ENCODE data around the gene GREM1.

The GREM1 gene

DNA sequence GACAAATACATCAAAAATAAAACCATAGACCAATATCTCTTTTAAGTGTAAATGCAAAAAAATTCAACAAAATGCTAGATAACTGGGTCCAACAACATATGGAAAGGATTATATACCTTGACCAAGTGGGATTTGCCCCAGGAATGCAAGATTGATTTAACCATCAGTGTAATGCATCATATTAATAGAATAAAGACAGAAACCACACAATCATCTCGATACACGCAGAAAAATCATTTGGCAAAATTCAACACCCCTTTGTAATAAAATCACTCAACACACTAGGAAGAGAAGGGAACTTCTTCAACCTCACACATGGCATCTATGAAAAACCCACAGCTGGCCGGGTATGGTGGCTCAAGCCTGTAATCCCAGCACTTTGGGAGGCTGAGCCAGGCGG, 19.5 kb downstream of the GREM1 start:
- no peak overlapping the region for H3K9ac ChIP-seq (ENCODE audit: low read length)
- H2AFZ ChIP-seq (ENCODE audit: low read length) = no peak overlapping the region
- no peak overlapping the region for H3K27ac ChIP-seq (ENCODE audit: low read length)
- no peaks in the 10 kb centered on the region for H3K36me3 ChIP-seq (replicated peaks; ENCODE audit: insufficient read depth, low read length)
- H3K27me3 ChIP-seq (replicated peaks; ENCODE audit: insufficient read depth, low read length) = no peaks in the 10 kb centered on the region
- no peak for DNase-seq
- no peaks in the 10 kb centered on the region for H3K79me2 ChIP-seq (ENCODE audit: low read length)
- H3F3A ChIP-seq (ENCODE audit: insufficient read depth, low read length) = no peaks in the 10 kb centered on the region
- H3K9me3 ChIP-seq (replicated peaks; ENCODE audit: insufficient read depth, low read length) = no peaks in the 10 kb centered on the region
- TF ChIP-seq EZH2 (optimal IDR thresholded peaks at IDR 0.05; ENCODE audit: low read depth, low read length) (no peak), EZH2phosphoT487 (IDR thresholded peaks at IDR 0.05; ENCODE audit: low read length) (no peak), CTCF (IDR thresholded peaks at IDR 0.05; ENCODE audit: low read length) (no peak)
- no peak overlapping the region for H3K4me2 ChIP-seq (ENCODE audit: low read depth, low read length)
- no peaks in the 10 kb centered on the region for H3K9me2 ChIP-seq (replicated peaks; ENCODE audit: insufficient read depth, low read length)
- H3K4me3 ChIP-seq (ENCODE audit: low read length) = no peak overlapping the region
- H4K20me1 ChIP-seq (ENCODE audit: insufficient read depth, low read length) = no peaks in the 10 kb centered on the region
- no peaks in the 10 kb centered on the region for H3K4me1 ChIP-seq (ENCODE audit: low read length)

GRCh38 chr15:32738666-32739065, 20.9 kb downstream of the GREM1 start:
- Histone ChIP-seq H3K79me2 (ENCODE audit: low read length) (no peaks in the 10 kb centered on the region), H3K4me2 (ENCODE audit: low read depth, low read length) (no peak overlapping the region), H3K4me1 (ENCODE audit: low read length) (no peaks in the 10 kb centered on the region), H3K9me3 (replicated peaks; ENCODE audit: insufficient read depth, low read length) (no peaks in the 10 kb centered on the region), H3K36me3 (replicated peaks; ENCODE audit: insufficient read depth, low read length) (no peaks in the 10 kb centered on the region), H3F3A (ENCODE audit: insufficient read depth, low read length) (no peaks in the 10 kb centered on the region), H3K4me3 (ENCODE audit: low read length) (no peak overlapping the region), H3K27me3 (replicated peaks; ENCODE audit: insufficient read depth, low read length) (no peaks in the 10 kb centered on the region), H3K9me2 (replicated peaks; ENCODE audit: insufficient read depth, low read length) (no peaks in the 10 kb centered on the region), H4K20me1 (ENCODE audit: insufficient read depth, low read length) (no peaks in the 10 kb centered on the region), H3K9ac (ENCODE audit: low read length) (no peak overlapping the region), H3K27ac (ENCODE audit: low read length) (no peak overlapping the region), H2AFZ (ENCODE audit: low read length) (no peak overlapping the region)
- TF ChIP-seq EZH2phosphoT487 (IDR thresholded peaks at IDR 0.05; ENCODE audit: low read length) (no peak), EZH2 (optimal IDR thresholded peaks at IDR 0.05; ENCODE audit: low read depth, low read length) (no peak), CTCF (IDR thresholded peaks at IDR 0.05; ENCODE audit: low read length) (no peak)
- DNase-seq = no peak

- Histone ChIP-seq H2AFZ (ENCODE audit: low read length) (no peak overlapping the region), H3K27ac (ENCODE audit: low read length) (no peak overlapping the region), H3K9me3 (replicated peaks; ENCODE audit: insufficient read depth, low read length) (no peaks in the 10 kb centered on the region), H3K36me3 (replicated peaks; ENCODE audit: insufficient read depth, low read length) (no peaks in the 10 kb centered on the region), H3K79me2 (ENCODE audit: low read length) (no peaks in the 10 kb centered on the region), H3K4me2 (ENCODE audit: low read depth, low read length) (no peak overlapping the region), H4K20me1 (ENCODE audit: insufficient read depth, low read length) (no peaks in the 10 kb centered on the region), H3F3A (ENCODE audit: insufficient read depth, low read length) (no peaks in the 10 kb centered on the region), H3K27me3 (replicated peaks; ENCODE audit: insufficient read depth, low read length) (no peaks in the 10 kb centered on the region), H3K9ac (ENCODE audit: low read length) (no peak overlapping the region), H3K9me2 (replicated peaks; ENCODE audit: insufficient read depth, low read length) (no peaks in the 10 kb centered on the region), H3K4me1 (ENCODE audit: low read length) (no peaks in the 10 kb centered on the region), H3K4me3 (ENCODE audit: low read length) (no peak overlapping the region)
- DNase-seq = no peak
- TF ChIP-seq EZH2phosphoT487 (IDR thresholded peaks at IDR 0.05; ENCODE audit: low read length) = no peak
Observed at GRCh38 chr15:32739522-32740063, 21.8 kb downstream of the GREM1 start.

DNA sequence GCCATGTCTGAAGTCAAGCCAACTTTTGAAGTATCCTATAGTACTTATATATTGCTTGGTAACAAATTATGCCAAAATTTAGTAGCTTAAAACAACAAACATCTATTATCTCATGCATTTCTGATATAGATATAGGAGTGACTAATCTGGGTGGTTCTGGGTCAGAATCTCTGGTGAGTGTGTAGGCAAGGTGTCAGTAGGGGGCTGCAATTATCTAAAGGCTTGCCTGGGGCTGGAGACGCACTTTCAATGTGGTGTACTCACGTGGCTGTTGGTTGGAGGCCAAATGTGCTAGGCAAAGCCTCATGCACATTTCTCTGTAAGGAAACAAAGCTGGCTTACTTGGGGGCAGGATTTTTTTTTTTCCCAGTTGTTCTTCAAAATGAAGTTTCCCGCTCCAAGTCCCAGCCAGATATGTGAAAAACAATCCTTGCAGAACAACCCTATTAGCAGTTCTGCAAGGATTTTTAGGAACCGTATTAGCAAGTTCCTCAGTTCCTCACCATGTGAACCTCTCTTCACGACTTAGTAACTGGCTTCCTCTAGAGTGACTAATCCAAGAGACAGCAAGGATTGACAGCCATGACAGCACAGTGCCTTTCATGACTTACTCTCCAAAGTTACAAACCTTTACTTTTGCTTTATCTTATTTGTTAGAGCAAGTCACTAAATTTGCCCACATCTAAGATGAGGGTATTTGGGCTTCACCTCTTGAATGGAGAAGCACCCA, 25.8 kb downstream of the GREM1 start:
- no peaks in the 10 kb centered on the region for H4K20me1 ChIP-seq (ENCODE audit: insufficient read depth, low read length)
- no peak overlapping the region for H2AFZ ChIP-seq (ENCODE audit: low read length)
- no peaks in the 10 kb centered on the region for H3K36me3 ChIP-seq (replicated peaks; ENCODE audit: insufficient read depth, low read length)
- H3K4me3 ChIP-seq (ENCODE audit: low read length) = no peak overlapping the region
- no peaks in the 10 kb centered on the region for H3F3A ChIP-seq (ENCODE audit: insufficient read depth, low read length)
- TF ChIP-seq EZH2 (optimal IDR thresholded peaks at IDR 0.05; ENCODE audit: low read depth, low read length) (no peak), CTCF (IDR thresholded peaks at IDR 0.05; ENCODE audit: low read length) (no peak), EZH2phosphoT487 (IDR thresholded peaks at IDR 0.05; ENCODE audit: low read length) (no peak)
- H3K9me3 ChIP-seq (replicated peaks; ENCODE audit: insufficient read depth, low read length) = no peaks in the 10 kb centered on the region
- H3K27ac ChIP-seq (ENCODE audit: low read length) = no peak overlapping the region
- no peaks in the 10 kb centered on the region for H3K9me2 ChIP-seq (replicated peaks; ENCODE audit: insufficient read depth, low read length)
- no peaks in the 10 kb centered on the region for H3K79me2 ChIP-seq (ENCODE audit: low read length)
- no peaks in the 10 kb centered on the region for H3K27me3 ChIP-seq (replicated peaks; ENCODE audit: insufficient read depth, low read length)
- H3K4me2 ChIP-seq (ENCODE audit: low read depth, low read length) = no peak overlapping the region
- H3K9ac ChIP-seq (ENCODE audit: low read length) = no peak overlapping the region
- DNase-seq = no peak
- no peaks in the 10 kb centered on the region for H3K4me1 ChIP-seq (ENCODE audit: low read length)
